T-cell (primary cell): ENCODE measurements around the gene TGFB1. TPM values are rescaled to one million over a fixed set of nuclear protein-coding genes. Genes with fewer than 3 reads are reported as not detected.
"Not testable (repeated sequence)": the region's sequence is repeated elsewhere in the genome, so short reads cannot be mapped to it uniquely, and the experiment has no call there.

ENCODE experiments used
- ATAC-seq, 4 experiments: fragments of 200-7000 bp in 3 of 4; fragments of 150-1000 bp in 1 of 4; cut with Tn5 transposase; replicated peaks in 1 of 4; 1 replicate in 3 of 4; 2 replicates in 1 of 4; pipeline ENCODE4 v1.10.0; 2021; ENCODE audit warnings: moderate library complexity in 3 of 4, mild to moderate bottlenecking in 2 of 4, moderate number of reproducible peaks in 1 of 4
- CTCF ChIA-PET, 2 donors: fragments of 300-600 bp; sonication (Branson Sonifier 250); formaldehyde crosslinking; loops; one replicate each; lab custom pipeline; 2022; ENCODE audit warnings: antibody characterized with exemption in 2 of 2; lab: Charles Lee
- POLR2A ChIA-PET, 2 donors: fragments of 300-600 bp; sonication (Branson Sonifier 250); formaldehyde crosslinking; loops; one replicate each; lab custom pipeline; 2022; ENCODE audit warnings: antibody characterized with exemption in 2 of 2; lab: Charles Lee
- DNase-seq, 35 experiments: peaks; one replicate each; pipeline versions ENCODE4 v3.0.0 to v3.0.0-alpha.2; 2013 to 2023
- H3K27ac ChIP-seq: one replicate; pipeline ENCODE4 v1.5.1; 2013; ENCODE audit warnings: low read length
- H3K27me3 ChIP-seq, 2 experiments: replicated peaks in 1 of 2; 1 replicate in 1 of 2; 2 replicates in 1 of 2; pipeline versions ENCODE4 v1.6.1 to v1.7.0; 2013; ENCODE audit warnings: low read length in 1 of 2, mixed read lengths in 1 of 2; ENCODE audit not compliant: control insufficient read depth in 2 of 2, insufficient read depth in 2 of 2; ENCODE audit errors: extremely low read depth in 1 of 2
- H3K36me3 ChIP-seq, 2 donors: 1 replicate in 1 of 2; 2 replicates in 1 of 2; pipeline versions ENCODE4 v1.6.1 to v1.7.0; 2013; ENCODE audit warnings: low read length in 1 of 2; ENCODE audit not compliant: control insufficient read depth in 2 of 2, insufficient read depth in 1 of 2; ENCODE audit errors: extremely low read depth in 1 of 2
- H3K4me1 ChIP-seq, 2 experiments: 1 replicate in 1 of 2; 2 replicates in 1 of 2; pipeline versions ENCODE4 v1.6.1 to v1.7.0; 2013; ENCODE audit warnings: low read length in 2 of 2, mixed read lengths in 1 of 2; ENCODE audit not compliant: insufficient read depth in 2 of 2, control insufficient read depth in 1 of 2; ENCODE audit errors: extremely low read depth in 1 of 2
- H3K4me3 ChIP-seq, 2 donors: 1 replicate in 1 of 2; 2 replicates in 1 of 2; pipeline versions ENCODE4 v1.5.1 to v1.7.0; 2013; ENCODE audit warnings: mild to moderate bottlenecking in 2 of 2, low read length in 1 of 2, moderate library complexity in 1 of 2; ENCODE audit not compliant: control insufficient read depth in 1 of 2; ENCODE audit errors: extremely low read depth in 1 of 2
- H3K9me3 ChIP-seq: 2 replicates; pipeline ENCODE4 v1.7.0; 2013
- H3K27ac Mint-ChIP-seq, 2 donors: one replicate each; pipeline ENCODE4 v1.8.0; 2020 to 2021; ENCODE audit warnings: mild to moderate bottlenecking in 2 of 2, mixed read lengths in 2 of 2
- H3K27me3 Mint-ChIP-seq, 2 donors: one replicate each; pipeline ENCODE4 v1.8.0; 2021 to 2022; ENCODE audit warnings: mixed read lengths in 2 of 2
- H3K36me3 Mint-ChIP-seq: one replicate; pipeline ENCODE4 v1.8.0; 2021; ENCODE audit warnings: mixed read lengths
- H3K4me1 Mint-ChIP-seq, 3 donors: one replicate each; pipeline ENCODE4 v1.8.0; 2020 to 2022; ENCODE audit warnings: mixed read lengths in 3 of 3, mild to moderate bottlenecking in 1 of 3
- H3K4me3 Mint-ChIP-seq, 3 donors: one replicate each; pipeline ENCODE4 v1.8.0; 2020 to 2022; ENCODE audit warnings: mild to moderate bottlenecking in 3 of 3, mixed read lengths in 3 of 3, moderate library complexity in 3 of 3
- H3K9me3 Mint-ChIP-seq, 3 donors: one replicate each; pipeline ENCODE4 v1.8.0; 2020 to 2022; ENCODE audit warnings: mixed read lengths in 3 of 3
- WGBS: methylation state at CpG from one replicate; pipeline ENCODE4 v1.1.5; 2013; ENCODE audit warnings: missing lambda C conversion rate; ENCODE audit not compliant: insufficient coverage; 5-methylcytosine and 5-hydroxymethylcytosine counted together
- total RNA-seq, 35 experiments: library from RNA in 6 of 35; stranded (reverse) in 6 of 35; fragments of 120-200 nt in 1 of 35; gene quantifications; one replicate each; pipeline versions ENCODE4 v1.2.1 to v1.2.4 and lab custom pipeline; 2013 to 2026

Gene TGFB1
- total RNA-seq, 5 donors from 2014 or later (not counting 1 experiment from before 2014, with no cell fraction given): 170 to 412 (median 206) TPM

GRCh38 chr19:41352609-41353465 is 885 bp downstream of the TGFB1 start:
- Histone ChIP-seq H3K4me1 (peaks cover 60 to 72% of the 10 kb centered on the region in 2 experiments), H3K4me3 (peak overlapping the region; percentile 68 to 94), H3K27me3 (no peaks in the 10 kb centered on the region), H3K9me3 (no peaks in the 10 kb centered on the region), H3K36me3 (peaks cover 0 to 5% of the 10 kb centered on the region in 2 donors), H3K27ac (peak overlapping the region; percentile 92)
- Mint-ChIP-seq H3K36me3 (peaks cover 16% of the 10 kb centered on the region), H3K4me1 (peaks cover 59 to 75% (median 65%) of the 10 kb centered on the region in 3 donors), H3K4me3 (peak overlapping the region; percentile 97 to 99 (median 99)), H3K27ac (peak overlapping the region; percentile 95 to 98), H3K27me3 (no peaks in the 10 kb centered on the region), H3K9me3 (no peaks in the 10 kb centered on the region)
- ChIA-PET POLR2A (interaction anchor here in 1 of 2 donors (0.9 to 4.9 kb wide), 4 partner anchors 11 to 26 kb away, joined by 4 to 49 read pairs (median 16); partner anchors contain the start of gene B9D2), CTCF (interaction anchor here (0.6 to 1.8 kb wide), 4 partner anchors 8 to 89 kb away, joined by 3 to 14 read pairs (median 7); partner anchors contain the start of genes B9D2 (in 1 of the 2) and HNRNPUL1 (in 1 of the 2))
- peak; percentile 45 to 83 (median 70) for DNase-seq
- under 1% methylated on average over 71 of the region's 71 CpGs for WGBS
- peak; percentile 7 to 26 (median 20) for ATAC-seq

DNA sequence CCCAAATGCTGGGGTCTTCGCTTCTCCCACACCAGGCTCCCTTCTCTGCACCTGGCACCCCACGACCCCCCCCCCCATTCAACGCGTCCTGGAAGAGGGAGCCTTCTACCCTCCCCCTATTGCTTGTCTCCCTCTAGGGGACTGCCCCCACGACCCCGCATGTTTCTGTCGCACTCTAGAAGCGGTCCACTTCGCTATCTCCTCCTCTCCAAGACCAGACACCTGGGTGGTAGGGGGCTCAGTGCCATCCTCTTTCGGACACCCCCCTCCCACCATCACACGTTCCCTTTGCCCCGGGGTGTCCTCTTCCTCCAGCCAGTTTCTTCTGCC is 1.5 kb downstream of the TGFB1 start:
- H3K27me3 Mint-ChIP-seq: no peaks in the 10 kb centered on the region
- no peak for DNase-seq
- peak overlapping the region; percentile 94 to 96 for H3K27ac Mint-ChIP-seq
- Histone ChIP-seq H3K9me3 (no peaks in the 10 kb centered on the region), H3K27me3 (no peaks in the 10 kb centered on the region), H3K4me1 (peaks cover 55 to 72% of the 10 kb centered on the region in 2 experiments), H3K4me3 (peak overlapping the region; percentile 68 to 94), H3K36me3 (peaks cover 0 to 8% of the 10 kb centered on the region in 2 donors), H3K27ac (peak overlapping the region; percentile 92)
- CTCF ChIA-PET: interaction anchor here (0.6 to 1.8 kb wide), 8 partner anchors 8 to 382 kb away, joined by 3 to 14 read pairs (median 4); partner anchors contain the start of genes B9D2 (in 2 of the 2) and HNRNPUL1 (in 1 of the 2)
- H3K36me3 Mint-ChIP-seq: peaks cover 16% of the 10 kb centered on the region
- POLR2A ChIA-PET: interaction anchor here in 1 of 2 donors (0.9 to 4.9 kb wide), 4 partner anchors 10 to 88 kb away, joined by 5 to 49 read pairs (median 18); partner anchors contain the start of genes B9D2 and HNRNPUL1
- ATAC-seq: no peak
- H3K4me1 Mint-ChIP-seq: peaks cover 56 to 69% (median 59%) of the 10 kb centered on the region in 3 donors
- peak overlapping the region; percentile 97 to 99 (median 99) for H3K4me3 Mint-ChIP-seq
- 0% methylated on average over 7 of the region's 12 CpGs for WGBS
- H3K9me3 Mint-ChIP-seq: no peaks in the 10 kb centered on the region

DNA sequence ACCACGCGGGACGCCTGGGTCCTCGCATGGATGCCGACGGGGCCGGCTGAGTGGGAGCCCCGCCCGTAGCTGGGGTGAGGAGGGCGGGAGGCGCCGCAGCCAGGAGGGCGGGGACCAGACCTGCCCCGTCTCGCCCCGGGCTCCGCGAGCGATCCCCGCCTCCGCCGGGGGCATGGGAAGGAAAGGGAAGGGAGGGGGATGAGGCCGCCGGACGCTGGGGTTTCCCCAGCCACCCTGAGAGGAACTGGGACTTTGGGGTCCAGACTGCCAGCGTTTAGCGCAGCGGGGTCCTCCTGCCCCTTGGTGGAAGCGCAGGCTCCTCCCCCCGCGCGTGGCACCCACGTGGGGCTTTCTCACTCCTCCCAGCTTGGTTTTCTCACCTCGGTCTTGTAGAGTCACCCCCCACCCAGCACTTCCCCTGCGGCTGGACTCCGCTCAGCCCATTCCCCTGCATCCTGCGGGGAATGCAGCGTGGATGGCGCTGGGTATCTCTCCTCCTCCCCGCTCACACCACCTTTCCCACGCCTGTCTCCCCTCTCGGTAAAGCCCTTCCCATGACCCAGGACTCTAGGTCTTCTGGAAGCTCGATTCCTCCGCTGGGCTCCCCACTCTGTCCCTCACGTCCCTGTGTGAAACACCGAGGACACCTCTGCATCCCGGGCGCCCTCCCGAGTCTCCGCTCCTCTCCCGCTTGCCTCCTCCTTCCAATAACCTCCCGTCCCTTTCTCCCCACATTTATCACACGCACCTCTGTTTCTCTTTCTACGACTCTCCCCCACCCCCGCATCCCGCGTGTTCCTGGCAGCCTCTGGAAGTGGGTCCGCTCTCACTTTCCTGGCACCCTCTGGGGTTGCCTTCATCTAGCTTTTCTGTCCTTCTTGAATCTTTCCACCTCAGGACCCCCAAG is 2.1 kb downstream of the TGFB1 start:
- WGBS: under 1% methylated on average over 43 of the region's 58 CpGs
- Histone ChIP-seq H3K4me3 (peak overlapping the region; percentile 68 to 94), H3K36me3 (peaks cover 0 to 13% of the 10 kb centered on the region in 2 donors), H3K27ac (peak overlapping the region; percentile 92), H3K4me1 (peaks cover 49 to 70% of the 10 kb centered on the region in 2 experiments), H3K9me3 (no peaks in the 10 kb centered on the region), H3K27me3 (no peaks in the 10 kb centered on the region)
- Mint-ChIP-seq H3K4me3 (peak overlapping the region; percentile 97 to 99 (median 99)), H3K4me1 (peaks cover 53 to 64% (median 54%) of the 10 kb centered on the region in 3 donors), H3K27ac (peak overlapping the region; percentile 94 to 96), H3K27me3 (no peaks in the 10 kb centered on the region), H3K9me3 (no peaks in the 10 kb centered on the region), H3K36me3 (peaks cover 12% of the 10 kb centered on the region)
- DNase-seq: peak; percentile 71 to 93 (median 83)
- CTCF ChIA-PET: interaction anchor here (0.5 to 1.8 kb wide), 14 partner anchors 9 to 485 kb away, joined by 3 to 20 read pairs (median 6); partner anchors contain the start of genes B9D2 (in 2 of the 2) and HNRNPUL1 (in 1 of the 2)
- peak; percentile 60 to 64 (median 62) for ATAC-seq
- POLR2A ChIA-PET: interaction anchor here (0.5 to 4.9 kb wide), 10 partner anchors 9 to 88 kb away, joined by 3 to 49 read pairs (median 5); partner anchors contain the start of genes B9D2 (in 2 of the 2) and HNRNPUL1 (in 1 of the 2)

DNA sequence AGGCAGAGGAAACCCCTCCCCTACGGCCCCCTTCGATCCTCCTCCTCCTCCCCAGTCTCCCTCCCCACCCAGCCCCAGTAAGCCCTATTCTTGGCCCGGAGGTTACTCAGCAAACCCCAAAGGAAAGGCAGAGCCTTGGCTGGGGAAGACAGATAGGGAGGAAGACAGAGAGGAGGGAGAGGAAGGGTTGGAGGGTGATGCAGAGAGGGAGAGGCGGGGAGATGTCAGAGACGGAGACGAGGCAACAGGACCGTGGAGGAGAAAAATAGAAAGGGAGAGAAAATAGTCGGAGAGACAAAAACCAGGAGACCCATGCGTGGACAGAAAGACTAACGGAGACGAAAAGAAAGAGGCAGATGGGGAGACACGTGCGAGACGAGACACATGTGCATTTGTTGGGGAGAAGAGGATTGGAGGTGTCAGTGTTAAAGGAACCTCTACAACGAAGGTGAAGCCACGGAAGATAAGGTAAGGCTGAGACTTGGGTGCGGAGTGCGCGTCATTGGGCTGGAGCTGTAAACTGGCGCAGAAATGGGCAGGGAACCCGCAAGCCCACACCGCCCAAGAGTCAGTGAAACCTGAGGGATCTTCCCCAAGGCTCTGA is 2.9 kb downstream of the TGFB1 start:
- DNase-seq (peak in 1 of 35 experiments; percentile 27), ATAC-seq (peak in 3 of 4 experiments; percentile 3 to 9 (median 7))
- 2% methylated on average over 18 of the region's 22 CpGs for WGBS
- Mint-ChIP-seq H3K4me1 (peaks cover 52 to 62% (median 52%) of the 10 kb centered on the region in 3 donors), H3K9me3 (no peaks in the 10 kb centered on the region), H3K27ac (peak overlapping the region; percentile 89 to 94), H3K4me3 (peak overlapping the region; percentile 97 to 99 (median 99)), H3K36me3 (peaks cover 15% of the 10 kb centered on the region), H3K27me3 (no peaks in the 10 kb centered on the region)
- no peaks in the 10 kb centered on the region for H3K9me3 ChIP-seq
- H3K36me3 ChIP-seq: peaks cover 0 to 21% of the 10 kb centered on the region in 2 donors
- CTCF ChIA-PET: interaction anchor here (0.5 to 1.8 kb wide), 9 partner anchors 8 to 486 kb away, joined by 3 to 20 read pairs (median 7); partner anchors contain the start of genes B9D2 (in 1 of the 2) and HNRNPUL1 (in 1 of the 2)
- H3K27ac ChIP-seq: peak overlapping the region; percentile 92
- peak overlapping the region; percentile 68 to 94 for H3K4me3 ChIP-seq
- POLR2A ChIA-PET: interaction anchor here (0.5 to 4.9 kb wide), 10 partner anchors 8 to 87 kb away, joined by 3 to 49 read pairs (median 5); partner anchors contain the start of genes B9D2 (in 2 of the 2) and HNRNPUL1 (in 1 of the 2)
- no peaks in the 10 kb centered on the region for H3K27me3 ChIP-seq
- H3K4me1 ChIP-seq: peaks cover 42 to 70% of the 10 kb centered on the region in 2 experiments

DNA sequence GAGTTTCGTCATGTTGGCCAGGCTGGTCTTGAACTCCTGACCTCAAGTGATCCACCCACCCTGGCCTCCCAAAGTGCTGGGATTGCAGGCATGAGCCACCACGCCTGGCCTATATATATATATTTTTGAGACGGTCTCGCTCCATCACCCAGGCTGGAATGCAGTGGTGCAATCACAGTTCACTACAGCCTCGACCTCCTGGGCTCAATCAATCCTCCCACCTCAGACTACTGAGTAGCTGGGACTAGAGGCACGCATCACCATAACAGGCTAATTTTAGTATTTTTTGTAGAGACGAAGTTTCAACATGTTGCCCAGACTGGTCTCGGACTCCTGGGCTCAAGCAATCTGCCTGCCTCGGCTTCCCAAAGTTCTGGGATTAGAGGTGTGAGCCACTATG is 6.8 kb downstream of the TGFB1 start:
- ChIA-PET POLR2A (interaction anchor here in 1 of 2 donors (0.6 kb wide), 1 partner anchor 203 kb away, joined by 3 read pairs; no protein-coding TSS in a partner anchor), CTCF (interaction anchor here in 1 of 2 donors (0.5 to 0.6 kb wide), 2 partner anchors 10 to 193 kb away, joined by 3 read pairs; no protein-coding TSS in a partner anchor)
- not testable (repeated sequence) for H3K9me3 ChIP-seq, H3K27me3 Mint-ChIP-seq, ATAC-seq, H3K4me3 Mint-ChIP-seq, H3K4me3 ChIP-seq, H3K27ac Mint-ChIP-seq, H3K27ac ChIP-seq, H3K9me3 Mint-ChIP-seq, H3K27me3 ChIP-seq, DNase-seq
- peaks cover 26% of the 10 kb centered on the region for H3K36me3 Mint-ChIP-seq
- no CpG with 5 or more reads among the region's 9 CpGs for WGBS
- Histone ChIP-seq H3K4me1 (peaks cover 28 to 87% of the 10 kb centered on the region in 2 experiments), H3K36me3 (peaks cover 4 to 50% of the 10 kb centered on the region in 2 donors)
- H3K4me1 Mint-ChIP-seq: peaks cover 64 to 69% (median 69%) of the 10 kb centered on the region in 3 donors
